Epithelial cell of esophagus (primary cell): ENCODE measurements around the gene MIPEP.

ENCODE experiments used
- DNase-seq: peaks from one replicate; pipeline ENCODE4 v3.0.0; 2010; ENCODE audit warnings: low read depth
- H3K4me3 ChIP-seq: 2 replicates; pipeline ENCODE4 v1.5.1; 2011; ENCODE audit warnings: mild to moderate bottlenecking, low read length, control low read depth
- CTCF ChIP-seq: IDR thresholded peaks from 2 replicates; pipeline ENCODE4 v1.5.1; 2011; ENCODE audit warnings: low read depth, mild to moderate bottlenecking, low read length, control low read depth, inconsistent platforms; ENCODE audit not compliant: insufficient read depth; ENCODE audit errors: missing control alignments

Gene MIPEP

GRCh38 chr13:23888658-23889614 is at the start of gene MIPEP:
Gene MIPEP (minus strand): TSS chr13:23889400. CDS start chr13:23889320, 80 bp downstream.
- peak within 1 kb of the TSS; percentile 94 for H3K4me3 ChIP-seq
- TF ChIP-seq CTCF: peak; percentile 47
- DNase-seq: peak; percentile 98

GRCh38 chr13:23934520-23934919 is 45.3 kb upstream of the MIPEP start:
- no peak for TF ChIP-seq CTCF
- H3K4me3 ChIP-seq: no peak overlapping the region
- no peak for DNase-seq

DNA sequence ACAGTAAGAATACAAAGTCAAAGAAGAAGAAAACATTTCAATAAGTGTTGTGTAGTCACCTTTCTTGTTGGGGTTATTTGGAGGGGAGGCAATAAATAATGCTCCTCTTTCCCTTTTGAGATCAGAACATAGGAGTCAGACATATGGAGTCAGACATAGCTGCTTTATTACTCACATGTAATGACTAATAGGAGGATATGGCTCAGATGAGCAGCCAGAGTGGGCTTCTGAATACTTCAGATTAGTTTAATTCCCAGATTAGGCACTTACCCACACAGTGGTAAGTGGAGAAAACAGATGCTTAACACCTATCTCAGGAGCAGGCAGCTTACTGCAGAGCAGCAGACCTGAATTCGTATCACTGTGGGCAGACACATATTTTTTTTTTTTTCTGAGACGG is 39.8 kb upstream of the MIPEP start:
- H3K4me3 ChIP-seq: no peak overlapping the region
- TF ChIP-seq CTCF: no peak
- DNase-seq: peak; percentile 78

- no peak for DNase-seq
- H3K4me3 ChIP-seq: no peak overlapping the region
- no peak for TF ChIP-seq CTCF
These were observed 33.8 kb upstream of the MIPEP start for GRCh38 chr13:23923031-23923430.

DNA sequence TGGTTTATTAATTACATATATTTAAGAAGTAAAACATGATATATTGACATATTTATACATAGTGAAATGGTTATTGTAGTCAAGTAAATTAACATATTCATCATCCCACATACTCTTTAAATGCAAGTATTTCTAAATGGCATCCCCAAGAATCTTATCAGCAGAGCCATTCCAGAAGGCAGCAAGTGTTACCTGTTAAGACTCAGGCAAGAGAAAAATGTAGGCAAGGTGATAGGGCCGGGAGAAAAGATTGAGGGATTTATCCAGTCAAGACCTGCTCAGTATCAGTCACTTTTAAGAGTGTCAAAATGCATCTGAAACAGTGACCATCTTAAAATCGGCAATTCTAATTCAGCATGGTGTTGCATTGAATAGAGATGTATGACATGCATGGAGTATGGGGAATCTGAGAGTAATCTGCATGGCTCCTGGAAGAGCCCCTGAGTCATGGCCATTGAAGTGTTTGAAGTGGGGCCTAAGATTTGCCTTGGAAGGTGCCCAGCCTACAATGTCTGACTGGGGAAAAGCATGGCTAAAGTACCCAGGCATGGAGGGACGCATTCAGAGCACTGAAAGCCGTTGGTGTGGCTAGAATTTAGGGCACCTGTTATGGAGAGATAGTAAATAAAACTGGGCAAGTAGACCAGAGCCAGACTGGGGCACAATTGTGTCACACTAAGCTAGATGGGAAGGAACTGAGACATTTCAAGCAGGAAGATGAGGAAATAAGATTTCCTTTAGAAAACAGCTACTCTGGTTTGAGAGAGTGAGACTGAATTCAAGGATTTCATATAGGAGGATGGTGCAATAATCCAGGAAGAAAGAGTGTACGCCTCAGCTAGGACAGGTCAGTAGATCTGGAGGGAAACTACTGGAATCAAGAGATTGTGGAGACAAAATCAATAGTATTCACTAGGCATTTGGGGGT is 33.1 kb upstream of the MIPEP start:
- DNase-seq: no peak
- no peak overlapping the region for H3K4me3 ChIP-seq
- TF ChIP-seq CTCF: no peak

GRCh38 chr13:23921451-23921888 is 32.3 kb upstream of the MIPEP start:
- H3K4me3 ChIP-seq: no peak overlapping the region
- peak; percentile 72 for DNase-seq
- TF ChIP-seq CTCF: peak; percentile 68
